ENCODE results near the gene ATG9B. TPM values are rescaled to one million over a fixed set of nuclear protein-coding genes. Genes with fewer than 3 reads are reported as not detected.

Gene ATG9B, protein sequence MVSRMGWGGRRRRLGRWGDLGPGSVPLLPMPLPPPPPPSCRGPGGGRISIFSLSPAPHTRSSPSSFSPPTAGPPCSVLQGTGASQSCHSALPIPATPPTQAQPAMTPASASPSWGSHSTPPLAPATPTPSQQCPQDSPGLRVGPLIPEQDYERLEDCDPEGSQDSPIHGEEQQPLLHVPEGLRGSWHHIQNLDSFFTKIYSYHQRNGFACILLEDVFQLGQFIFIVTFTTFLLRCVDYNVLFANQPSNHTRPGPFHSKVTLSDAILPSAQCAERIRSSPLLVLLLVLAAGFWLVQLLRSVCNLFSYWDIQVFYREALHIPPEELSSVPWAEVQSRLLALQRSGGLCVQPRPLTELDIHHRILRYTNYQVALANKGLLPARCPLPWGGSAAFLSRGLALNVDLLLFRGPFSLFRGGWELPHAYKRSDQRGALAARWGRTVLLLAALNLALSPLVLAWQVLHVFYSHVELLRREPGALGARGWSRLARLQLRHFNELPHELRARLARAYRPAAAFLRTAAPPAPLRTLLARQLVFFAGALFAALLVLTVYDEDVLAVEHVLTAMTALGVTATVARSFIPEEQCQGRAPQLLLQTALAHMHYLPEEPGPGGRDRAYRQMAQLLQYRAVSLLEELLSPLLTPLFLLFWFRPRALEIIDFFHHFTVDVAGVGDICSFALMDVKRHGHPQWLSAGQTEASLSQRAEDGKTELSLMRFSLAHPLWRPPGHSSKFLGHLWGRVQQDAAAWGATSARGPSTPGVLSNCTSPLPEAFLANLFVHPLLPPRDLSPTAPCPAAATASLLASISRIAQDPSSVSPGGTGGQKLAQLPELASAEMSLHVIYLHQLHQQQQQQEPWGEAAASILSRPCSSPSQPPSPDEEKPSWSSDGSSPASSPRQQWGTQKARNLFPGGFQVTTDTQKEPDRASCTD
- 1.00 and 1.7 TPM in 2 replicates for total RNA-seq

DNA sequence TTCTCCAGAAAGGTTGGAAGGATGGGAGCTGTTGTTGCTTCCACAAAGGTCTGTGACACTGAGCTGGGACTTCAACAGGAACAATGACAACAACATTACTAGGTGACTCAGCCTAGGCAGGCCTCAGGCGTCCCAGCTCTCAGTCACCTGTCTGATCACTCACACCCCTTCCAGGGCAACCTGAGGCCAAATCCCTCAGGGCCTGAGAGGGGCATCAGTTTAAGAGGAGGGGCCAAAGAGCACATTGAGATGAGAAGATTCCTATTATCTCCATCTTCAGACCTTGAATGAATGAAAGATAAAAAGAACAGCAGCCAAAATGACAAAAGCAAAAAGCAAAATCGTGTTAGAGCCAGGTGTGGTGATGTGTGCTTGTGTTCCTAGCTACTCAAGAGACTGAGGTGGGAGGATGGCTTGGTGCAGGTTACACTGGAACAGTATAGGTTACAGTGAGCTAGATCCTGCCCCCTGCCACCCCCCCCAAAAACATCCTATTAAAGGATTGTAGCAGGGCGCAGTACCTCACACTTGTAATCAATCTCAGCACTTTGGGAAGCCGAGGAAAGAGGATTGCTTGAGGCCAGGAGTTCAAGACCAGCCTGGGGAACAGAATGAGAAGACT is at the start of gene ATG9B:
ATG9B (minus strand) TSS at position 60 of the 622 bp plus-strand sequence. CDS start 71 bp downstream, outside the sequence.

DNA sequence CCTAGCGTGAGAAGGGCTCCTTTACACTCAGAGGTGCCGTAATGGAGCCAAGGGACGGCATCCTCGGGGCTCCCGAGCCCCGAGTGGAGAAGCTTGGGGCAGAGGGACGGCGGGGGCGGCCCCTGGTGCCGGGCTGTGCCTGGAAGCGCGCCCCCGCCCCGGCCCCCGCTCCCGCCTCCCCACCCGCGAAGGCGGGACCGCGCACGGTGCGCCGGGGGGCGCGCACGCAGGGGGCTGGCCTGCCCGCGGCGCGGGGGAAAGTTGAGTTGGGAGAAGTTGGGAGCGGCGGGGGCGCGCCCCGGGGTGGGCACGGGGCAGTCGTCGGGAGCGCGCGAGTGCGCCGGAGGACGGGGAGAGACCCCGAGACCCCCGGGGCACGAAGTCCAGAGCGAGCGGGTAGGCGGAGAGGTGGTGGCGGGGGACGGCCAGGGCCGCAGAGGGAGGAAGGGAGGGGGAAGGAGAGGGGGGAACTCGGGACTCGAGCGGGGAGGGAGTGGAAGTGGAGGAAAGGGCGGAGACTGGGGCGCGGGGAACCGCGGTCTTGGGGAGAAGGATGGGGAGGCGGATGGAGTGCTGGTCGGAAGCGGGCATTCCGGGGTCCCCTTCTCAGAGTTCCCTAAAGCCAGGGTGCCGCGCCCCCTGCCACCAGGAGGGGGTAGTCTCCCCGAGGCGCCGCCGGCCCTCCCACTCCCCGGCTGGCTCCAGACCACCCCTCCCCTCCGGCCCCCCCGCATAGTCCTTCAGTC is 35.2 kb upstream of the ATG9B start, which contains the start of gene SLC4A2:
SLC4A2 (plus strand) TSS at position 223 of the 746 bp plus-strand sequence. CDS start 2,399 bp downstream, outside the sequence.

DNA sequence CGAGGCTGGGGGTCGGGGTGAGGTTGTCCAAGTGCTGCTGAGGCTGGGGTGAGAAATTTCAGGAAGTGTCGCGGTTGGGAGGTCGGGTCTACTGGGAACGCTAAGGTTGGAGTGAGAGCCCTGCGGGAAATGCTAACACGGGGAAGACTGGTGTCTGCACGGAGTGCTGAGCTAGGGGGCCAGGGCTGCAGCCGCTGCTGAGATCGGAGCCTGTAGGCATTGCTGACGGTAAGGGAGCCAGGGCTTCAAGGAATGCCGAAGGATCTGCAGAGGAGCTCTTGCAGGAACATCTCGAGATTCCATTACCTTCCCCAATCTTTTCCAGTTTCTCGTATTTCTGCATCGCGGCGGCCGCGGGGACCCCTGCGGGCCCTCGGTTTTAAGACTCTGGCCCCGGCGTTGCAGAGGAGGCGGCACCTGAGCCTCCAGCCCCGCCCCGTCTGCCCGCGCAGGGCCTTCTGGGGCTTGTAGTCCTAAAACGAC is 33.3 kb upstream of the ATG9B start, which contains the start of gene CDK5:
CDK5 (minus strand) TSS at position 392 of the 483 bp plus-strand sequence; CDS start at position 343, 49 bp downstream.

DNA sequence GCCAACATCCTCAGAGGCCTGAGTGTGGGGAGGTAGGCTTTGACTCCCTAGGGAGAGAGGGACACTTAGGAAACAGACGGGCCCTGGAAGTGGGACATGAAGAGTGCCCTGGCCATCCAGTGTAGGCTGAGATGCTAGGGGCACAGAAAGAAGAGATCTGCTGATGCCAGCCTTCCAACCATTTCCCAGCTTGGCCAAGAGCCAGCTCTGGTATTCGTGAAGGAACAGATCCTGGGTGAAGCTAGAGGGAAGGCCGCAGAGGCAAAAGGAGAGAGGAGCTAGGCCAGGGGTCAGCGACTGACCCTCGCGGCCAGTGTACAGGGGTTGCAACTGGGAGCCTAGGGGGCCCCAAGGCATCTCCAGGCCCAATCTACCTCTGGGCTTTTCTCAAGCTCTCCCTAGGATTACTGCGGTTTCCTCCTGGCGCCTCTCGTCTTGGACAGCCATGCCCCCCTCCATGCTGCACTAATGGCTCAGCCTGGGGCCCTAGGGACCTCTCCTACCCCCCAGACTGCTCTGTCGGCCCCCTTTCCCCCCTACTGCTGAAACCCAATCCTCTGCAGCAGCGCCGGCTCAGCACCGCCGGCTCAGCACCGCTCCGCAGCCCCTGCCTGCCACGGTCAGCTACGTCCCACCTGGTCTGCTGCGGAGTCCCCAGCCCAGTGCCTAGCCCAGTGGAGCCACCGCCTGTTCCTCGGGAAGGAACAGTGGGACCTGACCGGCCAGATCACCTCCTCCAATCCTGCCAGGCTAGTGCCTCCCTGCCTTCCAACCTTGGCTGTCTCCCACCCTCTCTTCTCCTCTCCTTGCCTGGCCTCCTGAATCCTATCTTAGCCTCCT is 23.9 kb upstream of the ATG9B start, which contains the start of gene ASIC3:
ASIC3 (plus strand) TSS at position 556 of the 840 bp plus-strand sequence. CDS start 355 bp downstream, outside the sequence.

DNA sequence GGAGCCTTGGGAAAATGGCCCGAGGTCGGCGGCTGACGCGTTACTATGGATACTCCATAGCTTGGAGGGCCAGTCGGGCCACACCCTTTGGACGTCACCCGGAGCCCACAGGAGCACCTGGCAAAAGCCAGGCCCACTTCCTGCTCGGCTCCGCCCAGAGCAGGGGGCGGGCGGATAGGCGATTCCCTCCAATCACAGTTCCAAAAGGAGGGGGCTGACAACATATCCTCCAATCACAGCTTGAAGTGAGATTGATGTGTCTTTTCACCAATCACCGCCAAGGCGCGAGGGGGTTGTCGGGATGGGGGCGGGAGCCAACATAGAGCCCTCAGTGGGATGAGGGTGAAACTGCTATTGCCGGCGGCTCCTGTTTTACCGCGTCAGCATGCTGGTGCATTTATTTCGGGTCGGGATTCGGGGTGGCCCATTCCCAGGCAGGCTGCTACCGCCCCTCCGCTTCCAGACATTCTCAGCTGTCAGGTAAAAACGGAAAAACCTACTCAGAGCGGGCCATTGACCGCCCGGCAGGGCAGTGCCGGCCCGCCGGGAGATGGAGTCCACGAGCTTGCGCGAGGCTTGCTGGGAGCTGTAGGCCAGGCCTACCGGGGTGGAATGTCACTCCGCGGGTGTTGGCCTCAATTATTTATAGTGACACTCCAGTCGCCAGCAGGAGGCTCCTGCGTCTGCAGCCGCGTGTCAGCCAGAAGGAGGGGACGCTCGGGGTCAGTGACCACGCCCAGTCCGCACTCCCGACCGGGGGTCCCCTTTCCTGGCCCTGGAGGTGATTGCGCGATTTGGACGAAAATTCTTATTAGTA is 4.0 kb upstream of the ATG9B start, which contains the start of gene ABCB8:
ABCB8 (plus strand) TSS at position 320 of the 817 bp plus-strand sequence; CDS start at position 386, 66 bp downstream.

DNA sequence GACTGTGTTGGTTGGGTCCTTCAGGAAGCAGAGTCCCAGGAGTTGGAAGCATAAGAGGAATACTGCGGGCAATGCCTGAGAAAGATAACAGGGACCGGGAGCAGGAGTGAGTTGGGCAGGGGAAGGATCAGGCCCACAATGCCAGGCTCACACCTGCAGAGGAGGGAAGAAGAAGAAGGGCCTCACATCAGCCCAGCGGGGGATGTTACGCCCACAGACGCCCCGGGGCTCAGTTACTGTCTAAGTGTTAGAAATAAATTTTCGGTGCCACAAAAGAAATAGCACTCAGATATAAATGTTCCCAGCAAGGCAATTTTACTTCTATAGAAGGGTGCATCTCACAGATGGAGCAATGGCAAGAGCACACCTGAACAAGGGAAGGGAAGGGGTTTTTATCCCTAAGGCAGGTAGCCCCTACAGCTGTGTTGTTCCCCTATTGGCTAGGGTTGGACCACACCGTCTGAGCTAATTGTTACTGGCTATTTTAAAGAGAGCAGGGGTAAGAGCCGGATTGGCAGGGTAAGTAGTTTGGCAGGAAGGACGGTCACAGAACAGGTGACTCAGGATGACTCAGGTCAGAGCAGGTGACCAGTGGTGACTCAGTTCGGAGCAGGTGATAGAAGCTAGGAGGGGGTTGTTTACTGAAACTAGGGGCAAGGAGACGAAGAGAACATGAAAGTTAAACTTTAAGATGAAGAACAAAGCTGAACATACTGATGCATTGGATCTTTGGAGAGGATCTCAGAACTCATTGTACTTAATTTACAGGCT is 33.7 kb downstream of the ATG9B start, which contains the start of gene NOS3:
NOS3 (plus strand) TSS at position 602 of the 771 bp plus-strand sequence. CDS start 2,787 bp downstream, outside the sequence.

DNA sequence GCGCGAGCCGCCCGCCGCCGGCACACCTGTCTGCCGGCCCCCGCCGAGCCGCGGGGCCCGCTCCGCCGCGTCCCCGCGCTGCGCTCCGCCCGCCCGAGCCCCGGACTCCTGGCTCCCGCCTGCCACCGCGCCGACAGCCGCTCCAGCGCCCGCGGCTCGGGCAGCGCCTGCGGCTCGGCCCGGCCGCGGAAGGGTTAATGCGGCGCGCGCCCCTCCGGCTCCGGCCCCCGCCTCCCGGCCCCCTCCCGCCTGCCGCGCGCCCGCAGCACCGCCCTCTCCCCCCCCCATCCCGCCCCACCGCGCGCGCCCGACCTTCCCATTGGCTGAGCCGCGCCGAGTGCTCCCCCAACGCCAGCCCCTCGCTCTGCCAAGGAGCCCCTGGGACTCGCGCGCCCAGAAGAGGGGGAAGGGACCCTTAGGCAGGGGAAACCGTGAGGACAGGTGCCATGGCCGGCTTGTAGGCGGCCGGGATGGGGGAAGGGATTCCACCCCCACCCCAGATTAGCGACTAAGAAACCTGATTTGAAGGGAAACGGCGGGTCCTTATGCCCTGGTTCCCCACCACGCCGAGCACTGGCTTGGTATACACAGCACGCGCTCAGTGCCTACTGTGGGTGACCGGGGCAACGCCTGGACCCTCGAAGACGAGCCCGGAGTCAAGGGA is 46.0 kb downstream of the ATG9B start, which contains the start of gene KCNH2:
KCNH2 (minus strand) TSS at position 196 of the 664 bp plus-strand sequence. CDS start 408 bp downstream, outside the sequence.

Other genes starting within 250 kb of the ATG9B start
- gene TMEM176B, start 224.1 kb downstream of the ATG9B start, total RNA-seq, result not detected in 2 replicates
- gene TMEM176A, start 223.7 kb downstream of the ATG9B start, total RNA-seq, result not detected in 2 replicates
- gene AOC1, start 172.0 kb downstream of the ATG9B start, total RNA-seq, result 0.34 TPM in 1 of 2 replicates, not detected in the other
- gene KCNH2, start 46.2 kb downstream of the ATG9B start, total RNA-seq, result under 0.01 and 0.14 TPM in 2 replicates
- gene NOS3, start 33.5 kb downstream of the ATG9B start, total RNA-seq, result 0.14 and 0.34 TPM in 2 replicates
- gene ABCB8, start 4.0 kb upstream of the ATG9B start, total RNA-seq, result 19.5 and 24.8 TPM in 2 replicates
- 0.28 and 0.34 TPM in 2 replicates for gene ASIC3, start 24.0 kb upstream of the ATG9B start, total RNA-seq
- gene CDK5, start 33.4 kb upstream of the ATG9B start, total RNA-seq, result 8.9 and 17.7 TPM in 2 replicates
- gene SLC4A2, start 35.1 kb upstream of the ATG9B start, total RNA-seq, result 46.8 and 80.0 TPM in 2 replicates
- gene FASTK, start 56.3 kb upstream of the ATG9B start, total RNA-seq, result 50.6 and 58.6 TPM in 2 replicates
- 14.7 and 22.9 TPM in 2 replicates for gene TMUB1, start 59.0 kb upstream of the ATG9B start, total RNA-seq
- gene AGAP3, start 62.0 kb upstream of the ATG9B start, total RNA-seq, result 57.8 and 138 TPM in 2 replicates
- not detected in 2 replicates for gene GBX1, start 143.2 kb upstream of the ATG9B start, total RNA-seq
- gene ASB10, start 162.8 kb upstream of the ATG9B start, total RNA-seq, result not detected in 2 replicates
- gene H2BK1, start 186.0 kb upstream of the ATG9B start, total RNA-seq, result not detected in 2 replicates
- gene ABCF2, start 202.7 kb upstream of the ATG9B start, total RNA-seq, result 64.9 and 83.0 TPM in 2 replicates
- 26.0 and 48.8 TPM in 2 replicates for gene CHPF2, start 208.0 kb upstream of the ATG9B start, total RNA-seq
- gene SMARCD3, start 224.2 kb upstream of the ATG9B start, total RNA-seq, result 1.4 and 5.6 TPM in 2 replicates

Measured in nasal cavity respiratory epithelium epithelial cell of viscerocranial mucosa (primary cell).